Hepatocyte (in vitro differentiated cells): ENCODE data around the gene VWA1. TPM values are rescaled to one million over a fixed set of nuclear protein-coding genes. Genes with fewer than 3 reads are reported as not detected.
"Not testable (repeated sequence)": the region's sequence is repeated elsewhere in the genome, so short reads cannot be mapped to it uniquely, and the experiment has no call there.

Source experiments
- DNase-seq: peaks from one replicate; pipeline ENCODE4 v3.0.0-alpha.2; 2016; ENCODE audit warnings: low spot score
- H2AFZ ChIP-seq: fragments of 200-600 bp; sonication (generic); 2 replicates; pipeline ENCODE4 v1.6.0; 2016; ENCODE audit warnings: antibody characterized with exemption, mild to moderate bottlenecking
- H3K27ac ChIP-seq: fragments of 200-600 bp; sonication (generic); 2 replicates; pipeline ENCODE4 v1.5.1; 2016; ENCODE audit warnings: mild to moderate bottlenecking
- H3K27me3 ChIP-seq: fragments of 200-600 bp; sonication (generic); 2 replicates; pipeline ENCODE4 v1.6.1; 2016
- H3K36me3 ChIP-seq: fragments of 200-600 bp; sonication (generic); replicated peaks from 2 replicates; pipeline ENCODE4 v1.5.1; 2016; ENCODE audit warnings: low read depth; ENCODE audit not compliant: insufficient read depth
- H3K4me1 ChIP-seq: fragments of 200-600 bp; sonication (generic); 2 replicates; pipeline ENCODE4 v1.5.1; 2016; ENCODE audit warnings: mild to moderate bottlenecking, moderate library complexity; ENCODE audit not compliant: insufficient read depth
- H3K4me2 ChIP-seq: fragments of 200-600 bp; sonication (generic); 2 replicates; pipeline ENCODE4 v1.6.0; 2016
- H3K4me3 ChIP-seq: fragments of 200-600 bp; sonication (generic); 2 replicates; pipeline ENCODE4 v1.5.1; 2016; ENCODE audit warnings: mild to moderate bottlenecking
- H3K79me2 ChIP-seq: fragments of 200-600 bp; sonication (generic); 2 replicates; pipeline ENCODE4 v1.6.0; 2017; ENCODE audit warnings: mild to moderate bottlenecking
- H3K9me2 ChIP-seq: fragments of 200-600 bp; sonication (generic); replicated peaks from 2 replicates; pipeline ENCODE4 v1.6.0; 2017; ENCODE audit warnings: mild to moderate bottlenecking; ENCODE audit not compliant: insufficient read depth
- H3K9me3 ChIP-seq: fragments of 200-600 bp; sonication (generic); 2 replicates; pipeline ENCODE4 v1.5.1; 2016; ENCODE audit warnings: low read depth, mild to moderate bottlenecking
- H4K20me1 ChIP-seq: fragments of 200-600 bp; sonication (generic); 2 replicates; pipeline ENCODE4 v1.6.0; 2016; ENCODE audit warnings: mild to moderate bottlenecking; ENCODE audit not compliant: insufficient read depth, poor library complexity, severe bottlenecking
- EZH2 ChIP-seq: fragments of 200-600 bp; sonication (generic); IDR thresholded peaks from 2 replicates; pipeline ENCODE4 v1.6.1; 2016; ENCODE audit warnings: antibody characterized with exemption, mild to moderate bottlenecking, borderline replicate concordance
- EZH2phosphoT487 ChIP-seq: fragments of 200-600 bp; sonication (generic); IDR thresholded peaks from one replicate; pipeline ENCODE4 v1.6.1; 2018; ENCODE audit warnings: antibody characterized with exemption, mild to moderate bottlenecking, low read depth, moderate library complexity; ENCODE audit not compliant: unreplicated experiment, severe bottlenecking
- WGBS: methylation state at CpG from one replicate; pipeline ENCODE4 v1.1.6; 2016; ENCODE audit warnings: low lambda C conversion rate; ENCODE audit errors: missing lambda C conversion rate; 5-methylcytosine and 5-hydroxymethylcytosine counted together
- polyA plus RNA-seq: library from polyadenylated mRNA; unstranded; fragments of >200 nt; fragmentation: Nextera tagmentation; extraction: Ambion mirVana; gene quantifications from 2 replicates; pipeline ENCODE4 v1.2.1, GENCODE V29; 2016
- total RNA-seq: library from RNA; depleted of rRNA; stranded (reverse); fragments of >200 nt; gene quantifications from 2 replicates; pipeline ENCODE4 v1.2.3, GENCODE V29; 2014
- TF ChIP-seq, protein P1 (sequence below): fragments of 200-600 bp; sonication (generic); IDR thresholded peaks from 2 replicates; pipeline ENCODE4 v1.5.1; 2016; ENCODE audit warnings: antibody characterized with exemption, mild to moderate bottlenecking; ENCODE audit not compliant: poor library complexity

Gene VWA1
- total and polyA plus RNA-seq, 2 experiments from 2014 or later = 37.7 to 114 TPM

DNA sequence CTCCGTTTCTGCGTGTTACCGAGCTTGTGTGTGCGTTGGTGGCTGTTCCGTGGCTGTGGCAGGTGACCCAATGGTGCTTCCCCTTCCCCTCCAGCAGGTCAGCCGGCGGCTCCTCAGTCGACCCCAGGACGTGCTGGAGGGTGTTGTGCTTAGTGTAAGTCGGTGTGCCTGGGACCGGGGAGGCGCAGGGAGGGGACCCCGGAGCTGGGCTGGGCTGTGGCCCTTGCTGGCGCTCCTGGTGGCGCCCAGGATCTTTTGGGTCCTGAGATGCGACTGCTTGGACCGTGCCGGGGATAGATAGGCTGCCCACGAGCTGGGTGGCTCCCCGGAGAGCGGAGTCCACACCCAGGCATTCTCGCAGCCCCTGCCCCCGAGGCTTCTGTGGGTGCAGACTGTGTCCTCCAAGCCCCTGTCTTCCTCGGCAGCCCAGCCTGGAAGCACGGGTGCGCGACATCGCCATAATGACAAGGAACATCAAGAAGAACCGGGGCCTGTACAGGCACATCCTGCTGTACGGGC is 19.9 kb downstream of the VWA1 start:
- no peak overlapping the region for H3K4me2 ChIP-seq
- no peaks in the 10 kb centered on the region for H3K27me3 ChIP-seq
- TF ChIP-seq, protein P1, sequence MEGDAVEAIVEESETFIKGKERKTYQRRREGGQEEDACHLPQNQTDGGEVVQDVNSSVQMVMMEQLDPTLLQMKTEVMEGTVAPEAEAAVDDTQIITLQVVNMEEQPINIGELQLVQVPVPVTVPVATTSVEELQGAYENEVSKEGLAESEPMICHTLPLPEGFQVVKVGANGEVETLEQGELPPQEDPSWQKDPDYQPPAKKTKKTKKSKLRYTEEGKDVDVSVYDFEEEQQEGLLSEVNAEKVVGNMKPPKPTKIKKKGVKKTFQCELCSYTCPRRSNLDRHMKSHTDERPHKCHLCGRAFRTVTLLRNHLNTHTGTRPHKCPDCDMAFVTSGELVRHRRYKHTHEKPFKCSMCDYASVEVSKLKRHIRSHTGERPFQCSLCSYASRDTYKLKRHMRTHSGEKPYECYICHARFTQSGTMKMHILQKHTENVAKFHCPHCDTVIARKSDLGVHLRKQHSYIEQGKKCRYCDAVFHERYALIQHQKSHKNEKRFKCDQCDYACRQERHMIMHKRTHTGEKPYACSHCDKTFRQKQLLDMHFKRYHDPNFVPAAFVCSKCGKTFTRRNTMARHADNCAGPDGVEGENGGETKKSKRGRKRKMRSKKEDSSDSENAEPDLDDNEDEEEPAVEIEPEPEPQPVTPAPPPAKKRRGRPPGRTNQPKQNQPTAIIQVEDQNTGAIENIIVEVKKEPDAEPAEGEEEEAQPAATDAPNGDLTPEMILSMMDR = no peak
- TF ChIP-seq EZH2phosphoT487 (no peak), EZH2 (no peak)
- no peaks in the 10 kb centered on the region for H4K20me1 ChIP-seq
- H3K27ac ChIP-seq = no peak overlapping the region
- WGBS = 94% methylated on average over 29 of the region's 30 CpGs
- H3K4me3 ChIP-seq = no peak overlapping the region
- no peaks in the 10 kb centered on the region for H3K9me2 ChIP-seq
- no peak for DNase-seq
- H3K9me3 ChIP-seq = no peaks in the 10 kb centered on the region
- H2AFZ ChIP-seq = no peak overlapping the region
- H3K36me3 ChIP-seq = no peaks in the 10 kb centered on the region
- no peaks in the 10 kb centered on the region for H3K79me2 ChIP-seq
- H3K4me1 ChIP-seq = no peaks in the 10 kb centered on the region

DNA sequence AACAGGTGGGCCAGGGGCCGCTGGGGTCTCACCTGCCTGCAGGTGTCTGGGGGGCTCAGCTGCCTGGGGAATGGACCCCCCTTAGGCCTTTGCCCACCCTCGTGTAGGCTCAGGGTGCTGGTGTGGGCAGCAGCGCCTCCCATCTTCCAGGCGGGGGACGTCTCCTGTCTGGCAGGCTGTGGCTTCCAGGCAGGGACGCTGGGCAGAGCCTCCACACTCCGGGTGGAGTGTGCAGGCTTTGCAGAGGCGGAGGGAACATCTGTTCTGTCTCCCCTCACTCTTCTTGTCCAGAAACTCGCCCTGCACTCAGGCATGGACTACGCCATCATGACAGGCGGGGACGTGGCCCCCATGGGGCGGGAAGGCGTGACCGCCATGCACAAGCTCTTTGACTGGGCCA is 20.4 kb downstream of the VWA1 start:
- H3K36me3 ChIP-seq, H3K4me3 ChIP-seq, DNase-seq, H3K27me3 ChIP-seq, H4K20me1 ChIP-seq, H3K27ac ChIP-seq, H3K4me1 ChIP-seq, H3K9me2 ChIP-seq, H3K9me3 ChIP-seq, H3K79me2 ChIP-seq, H3K4me2 ChIP-seq, H2AFZ ChIP-seq: not testable (repeated sequence)
- WGBS = 100% methylated on average over 1 of the region's 15 CpGs

DNA sequence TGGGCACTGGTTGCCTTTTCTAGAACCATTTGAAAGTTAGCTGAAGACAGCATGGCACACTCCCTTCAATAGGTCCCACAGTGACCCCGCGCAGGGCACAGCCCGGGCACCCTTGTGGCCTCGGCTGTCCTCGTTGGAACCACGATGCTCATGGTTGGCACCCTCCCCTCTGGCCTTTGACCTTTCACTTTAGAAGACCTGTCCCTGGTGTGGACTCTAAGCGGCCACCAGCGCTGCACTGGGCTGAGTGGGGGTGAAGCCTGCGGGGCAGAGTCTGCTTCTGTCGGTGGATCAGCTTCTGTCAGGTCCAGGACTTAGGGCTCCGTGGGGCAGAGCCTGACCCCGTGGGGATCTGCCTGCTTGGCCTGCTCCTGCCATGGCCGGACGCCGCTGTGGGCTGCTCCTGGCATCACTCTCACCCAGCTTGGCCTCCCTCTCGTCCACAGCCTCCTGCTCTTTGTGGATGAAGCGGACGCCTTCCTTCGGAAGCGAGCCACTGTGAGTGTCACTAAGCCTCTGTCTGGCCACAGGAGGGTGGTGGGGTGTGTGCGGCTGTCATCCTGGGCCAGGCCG is 21.3 kb downstream of the VWA1 start:
- H3K79me2 ChIP-seq, H4K20me1 ChIP-seq, H2AFZ ChIP-seq, H3K27ac ChIP-seq, DNase-seq, H3K9me3 ChIP-seq, H3K4me2 ChIP-seq, H3K9me2 ChIP-seq, H3K4me1 ChIP-seq, H3K36me3 ChIP-seq, H3K27me3 ChIP-seq, H3K4me3 ChIP-seq: not testable (repeated sequence)
- WGBS = 85% methylated on average over 19 of the region's 22 CpGs

DNA sequence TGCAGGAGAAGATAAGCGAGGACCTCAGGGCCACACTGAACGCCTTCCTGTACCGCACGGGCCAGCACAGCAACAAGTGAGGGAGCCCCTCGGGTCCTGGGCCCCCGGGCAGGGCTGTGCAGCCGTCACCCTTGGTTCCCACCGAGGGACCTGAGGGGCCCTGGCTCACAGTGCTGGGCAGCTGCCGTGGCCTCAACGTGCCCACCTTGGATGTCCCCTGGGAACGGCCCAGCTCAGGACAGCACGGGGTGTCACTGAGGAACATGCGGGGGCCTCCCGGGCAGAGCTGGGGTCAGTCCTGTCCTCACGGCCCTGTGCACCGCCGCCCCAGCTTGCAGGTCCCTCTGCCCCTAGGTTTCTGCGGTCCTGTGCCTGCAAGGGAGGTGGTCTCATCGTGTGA is 23.7 kb downstream of the VWA1 start:
- H3K9me3 ChIP-seq, H3K4me1 ChIP-seq, H3K4me3 ChIP-seq, H3K79me2 ChIP-seq, H3K4me2 ChIP-seq, H4K20me1 ChIP-seq, DNase-seq, H3K27ac ChIP-seq, H3K27me3 ChIP-seq, H3K36me3 ChIP-seq, H3K9me2 ChIP-seq, H2AFZ ChIP-seq: not testable (repeated sequence)
- 95% methylated on average over 7 of the region's 19 CpGs for WGBS

DNA sequence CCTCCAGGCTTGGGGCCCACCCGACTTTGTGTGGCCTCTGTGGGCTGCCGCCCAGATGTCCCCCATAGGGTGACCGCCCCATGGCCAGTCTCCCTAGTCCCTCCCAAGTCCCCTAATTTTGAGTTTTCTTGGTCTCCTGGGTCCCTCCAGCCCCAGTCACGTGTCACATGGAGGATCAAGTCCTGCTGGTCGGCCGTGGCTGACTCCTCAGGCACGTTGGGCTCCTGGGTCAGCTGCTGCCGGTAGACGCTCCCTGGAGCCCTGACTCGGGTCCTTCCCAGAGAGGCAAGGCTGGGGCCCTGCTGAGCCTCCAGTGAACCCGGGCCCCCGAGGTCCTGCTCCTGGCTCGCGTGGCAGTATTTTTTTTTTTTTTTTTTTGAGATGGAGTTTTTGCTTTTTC is 24.2 kb downstream of the VWA1 start:
- H3K79me2 ChIP-seq, H3K27ac ChIP-seq, H3K27me3 ChIP-seq, H3K9me2 ChIP-seq, H3K4me3 ChIP-seq, H3K4me2 ChIP-seq, H3K4me1 ChIP-seq, H4K20me1 ChIP-seq, H2AFZ ChIP-seq, H3K9me3 ChIP-seq, H3K36me3 ChIP-seq, DNase-seq: not testable (repeated sequence)
- 92% methylated on average over 14 of the region's 14 CpGs for WGBS
